ENCODE measurements around the gene OR2V1.

Gene OR2V1

DNA sequence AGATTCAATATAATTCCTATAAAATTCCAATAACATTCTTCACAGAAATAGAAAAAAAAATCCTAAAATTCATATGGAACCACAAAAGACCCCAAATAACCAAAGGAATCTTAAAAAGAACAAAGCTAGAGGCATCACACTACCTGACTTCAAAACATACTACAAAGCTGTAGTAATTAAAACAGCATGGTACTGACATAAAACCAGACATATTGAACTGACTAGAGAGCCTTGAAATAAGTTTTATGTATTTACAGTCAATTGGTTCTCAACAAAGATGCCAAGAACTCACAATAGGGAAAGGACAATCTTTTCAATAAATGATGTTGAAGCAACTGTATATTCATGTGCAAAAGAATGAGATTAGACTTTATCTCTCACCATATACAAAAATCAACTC lies 54.0 kb downstream of the OR2V1 start:
- TF ChIP-seq, protein P1, sequence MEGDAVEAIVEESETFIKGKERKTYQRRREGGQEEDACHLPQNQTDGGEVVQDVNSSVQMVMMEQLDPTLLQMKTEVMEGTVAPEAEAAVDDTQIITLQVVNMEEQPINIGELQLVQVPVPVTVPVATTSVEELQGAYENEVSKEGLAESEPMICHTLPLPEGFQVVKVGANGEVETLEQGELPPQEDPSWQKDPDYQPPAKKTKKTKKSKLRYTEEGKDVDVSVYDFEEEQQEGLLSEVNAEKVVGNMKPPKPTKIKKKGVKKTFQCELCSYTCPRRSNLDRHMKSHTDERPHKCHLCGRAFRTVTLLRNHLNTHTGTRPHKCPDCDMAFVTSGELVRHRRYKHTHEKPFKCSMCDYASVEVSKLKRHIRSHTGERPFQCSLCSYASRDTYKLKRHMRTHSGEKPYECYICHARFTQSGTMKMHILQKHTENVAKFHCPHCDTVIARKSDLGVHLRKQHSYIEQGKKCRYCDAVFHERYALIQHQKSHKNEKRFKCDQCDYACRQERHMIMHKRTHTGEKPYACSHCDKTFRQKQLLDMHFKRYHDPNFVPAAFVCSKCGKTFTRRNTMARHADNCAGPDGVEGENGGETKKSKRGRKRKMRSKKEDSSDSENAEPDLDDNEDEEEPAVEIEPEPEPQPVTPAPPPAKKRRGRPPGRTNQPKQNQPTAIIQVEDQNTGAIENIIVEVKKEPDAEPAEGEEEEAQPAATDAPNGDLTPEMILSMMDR (IDR thresholded peaks at IDR 0.05; ENCODE audit: low read depth, low read length, missing control alignments): no peak
- no peak overlapping the region for H3K4me3 ChIP-seq (replicated peaks; ENCODE audit: low read depth, low read length)
- no peak for DNase-seq (ENCODE audit: extremely low read depth, low read depth)

Data from HFF-Myc (cell line).